ENCODE results near the gene IL27RA. TPM values are rescaled to one million over a fixed set of nuclear protein-coding genes. Genes with fewer than 3 reads are reported as not detected.

The IL27RA gene
- total and polyA plus RNA-seq, 2 experiments from 2014 or later: 7.7 to 11.4 TPM

- no peaks in the 10 kb centered on the region for H3K9me2 ChIP-seq (ENCODE audit: insufficient read depth)
- H2AFZ ChIP-seq: no peak overlapping the region
- no peak overlapping the region for H3K4me3 ChIP-seq
- H3F3A ChIP-seq (replicated peaks; ENCODE audit: low read depth): no peaks in the 10 kb centered on the region; the same call in 1 of the 2 replicates
- no peak overlapping the region for H3K4me2 ChIP-seq
- peaks cover 23% of the 10 kb centered on the region for H3K27me3 Mint-ChIP-seq (ENCODE audit: insufficient read depth, low read depth, poor library complexity)
- no peak for DNase-seq (ENCODE audit: low spot score)
- peaks cover 2% of the 10 kb centered on the region; the same call in 1 of the 3 replicates for H3K9me3 Mint-ChIP-seq
- no peaks in the 10 kb centered on the region for H3K79me2 ChIP-seq (replicated peaks; ENCODE audit: insufficient read depth)
- H3K27ac ChIP-seq (ENCODE audit: low read depth): no peak overlapping the region
- no peak overlapping the region for H3K4me3 Mint-ChIP-seq
- no peak for ATAC-seq
- H3K27me3 ChIP-seq (ENCODE audit: insufficient read depth): peaks cover 9% of the 10 kb centered on the region
- peaks cover 27% of the 10 kb centered on the region for H3K36me3 Mint-ChIP-seq (ENCODE audit: low read depth)
- H3K4me1 ChIP-seq (ENCODE audit: insufficient read depth): peaks cover under 1% of the 10 kb centered on the region; the same call in 1 of the 2 replicates
- peaks cover 4% of the 10 kb centered on the region; the same call in 2 of the 3 replicates for H3K4me1 Mint-ChIP-seq
- H4K20me1 ChIP-seq (replicated peaks; ENCODE audit: insufficient read depth): no peaks in the 10 kb centered on the region; the same call in 1 of the 2 replicates
- no peak for TF ChIP-seq POLR2AphosphoS5 (IDR thresholded peaks at IDR 0.05; ENCODE audit: low read depth)
- TF ChIP-seq, protein P1, sequence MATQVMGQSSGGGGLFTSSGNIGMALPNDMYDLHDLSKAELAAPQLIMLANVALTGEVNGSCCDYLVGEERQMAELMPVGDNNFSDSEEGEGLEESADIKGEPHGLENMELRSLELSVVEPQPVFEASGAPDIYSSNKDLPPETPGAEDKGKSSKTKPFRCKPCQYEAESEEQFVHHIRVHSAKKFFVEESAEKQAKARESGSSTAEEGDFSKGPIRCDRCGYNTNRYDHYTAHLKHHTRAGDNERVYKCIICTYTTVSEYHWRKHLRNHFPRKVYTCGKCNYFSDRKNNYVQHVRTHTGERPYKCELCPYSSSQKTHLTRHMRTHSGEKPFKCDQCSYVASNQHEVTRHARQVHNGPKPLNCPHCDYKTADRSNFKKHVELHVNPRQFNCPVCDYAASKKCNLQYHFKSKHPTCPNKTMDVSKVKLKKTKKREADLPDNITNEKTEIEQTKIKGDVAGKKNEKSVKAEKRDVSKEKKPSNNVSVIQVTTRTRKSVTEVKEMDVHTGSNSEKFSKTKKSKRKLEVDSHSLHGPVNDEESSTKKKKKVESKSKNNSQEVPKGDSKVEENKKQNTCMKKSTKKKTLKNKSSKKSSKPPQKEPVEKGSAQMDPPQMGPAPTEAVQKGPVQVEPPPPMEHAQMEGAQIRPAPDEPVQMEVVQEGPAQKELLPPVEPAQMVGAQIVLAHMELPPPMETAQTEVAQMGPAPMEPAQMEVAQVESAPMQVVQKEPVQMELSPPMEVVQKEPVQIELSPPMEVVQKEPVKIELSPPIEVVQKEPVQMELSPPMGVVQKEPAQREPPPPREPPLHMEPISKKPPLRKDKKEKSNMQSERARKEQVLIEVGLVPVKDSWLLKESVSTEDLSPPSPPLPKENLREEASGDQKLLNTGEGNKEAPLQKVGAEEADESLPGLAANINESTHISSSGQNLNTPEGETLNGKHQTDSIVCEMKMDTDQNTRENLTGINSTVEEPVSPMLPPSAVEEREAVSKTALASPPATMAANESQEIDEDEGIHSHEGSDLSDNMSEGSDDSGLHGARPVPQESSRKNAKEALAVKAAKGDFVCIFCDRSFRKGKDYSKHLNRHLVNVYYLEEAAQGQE (IDR thresholded peaks at IDR 0.05; ENCODE audit: unreplicated experiment): no peak
- TF ChIP-seq EZH2phosphoT487 (IDR thresholded peaks at IDR 0.05; ENCODE audit: unreplicated experiment): no peak
- TF ChIP-seq CTCF (conservative IDR thresholded peaks at IDR 0.05; ENCODE audit: low read depth in 2 of 2): no peak
- TF ChIP-seq ZNF331 (CRISPR knock-in tag; IDR thresholded peaks at IDR 0.05; ENCODE audit: low read depth): no peak
- no peak for TF ChIP-seq CREB1 (CRISPR knock-in tag; IDR thresholded peaks at IDR 0.05; ENCODE audit: low read depth)
- TF ChIP-seq ZNF114 (CRISPR knock-in tag; IDR thresholded peaks at IDR 0.05): no peak
- no peak for TF ChIP-seq NANOG (IDR thresholded peaks at IDR 0.05; ENCODE audit: borderline replicate concordance)
- TF ChIP-seq ZNF462 (CRISPR knock-in tag; IDR thresholded peaks at IDR 0.05): no peak
- TF ChIP-seq ETS1 (IDR thresholded peaks at IDR 0.05): no peak
- no peak for TF ChIP-seq STAT1 (IDR thresholded peaks at IDR 0.05; ENCODE audit: unreplicated experiment)
- no peak for TF ChIP-seq JUNB (IDR thresholded peaks at IDR 0.05; ENCODE audit: unreplicated experiment)
- H3K36me3 ChIP-seq (ENCODE audit: insufficient read depth): no peaks in the 10 kb centered on the region
- H3K27ac Mint-ChIP-seq: no peak overlapping the region
These were observed 21.9 kb downstream of the IL27RA start for GRCh38 chr19:14053500-14053899.

All from GM23338 (cell line).